Keratinocyte (primary cell): Measurements from ENCODE around the gene NRDC. TPM values are rescaled to one million over a fixed set of nuclear protein-coding genes. Genes with fewer than 3 reads are reported as not detected.

ENCODE experiments used
- DNase-seq: peaks from one replicate; pipeline ENCODE4 v3.0.0-alpha.2; 2011; ENCODE audit warnings: low read depth, missing footprints, low spot score
- FAIRE-seq: peaks from 2 replicates; lab custom pipeline; 2011; peaks lifted over from hg19 to GRCh38; lab: Jason Lieb, UNC
- H2AFZ ChIP-seq: 2 replicates; pipeline ENCODE4 v1.6.0; 2012; ENCODE audit warnings: low read length, control low read depth, inconsistent platforms; ENCODE audit not compliant: control insufficient read depth
- H3K27ac ChIP-seq: 2 replicates; pipeline ENCODE4 v1.5.1; 2011; ENCODE audit warnings: low read length; ENCODE audit not compliant: control insufficient read depth, insufficient read depth
- H3K27me3 ChIP-seq: 3 replicates; pipeline ENCODE4 v1.6.0; 2011; ENCODE audit warnings: low read length; ENCODE audit not compliant: control insufficient read depth, insufficient read depth; ENCODE audit errors: extremely low read depth
- H3K36me3 ChIP-seq, 2 experiments: 2 replicates in 1 of 2; 3 replicates in 1 of 2; pipeline ENCODE4 v1.5.1; 2011; ENCODE audit warnings: low read length in 2 of 2, mild to moderate bottlenecking in 1 of 2; ENCODE audit not compliant: control insufficient read depth in 2 of 2, insufficient read depth in 2 of 2; ENCODE audit errors: extremely low read depth in 1 of 2
- H3K4me1 ChIP-seq: 3 replicates; pipeline ENCODE4 v1.5.1; 2011; ENCODE audit warnings: low read length; ENCODE audit not compliant: control insufficient read depth, insufficient read depth; ENCODE audit errors: extremely low read depth
- H3K4me2 ChIP-seq: 3 replicates; pipeline ENCODE4 v1.6.0; 2011; ENCODE audit warnings: low read depth, low read length; ENCODE audit not compliant: control insufficient read depth, insufficient read depth; ENCODE audit errors: extremely low read depth
- H3K4me3 ChIP-seq, 3 experiments: fragments of 200-600 bp in 1 of 3; sonication (generic) in 1 of 3; 2 replicates in 2 of 3; 3 replicates in 1 of 3; pipeline ENCODE4 v1.5.1; 2011 to 2016; ENCODE audit warnings: low read length in 3 of 3, mild to moderate bottlenecking in 3 of 3, control low read depth in 2 of 3, inconsistent platforms in 1 of 3, low read depth in 1 of 3, mixed read lengths in 1 of 3, mixed run types in 1 of 3, moderate library complexity in 1 of 3; ENCODE audit not compliant: control insufficient read depth in 2 of 3, insufficient read depth in 2 of 3; ENCODE audit errors: extremely low read depth in 1 of 3
- H3K79me2 ChIP-seq: 2 replicates; pipeline ENCODE4 v1.6.0; 2012; ENCODE audit warnings: low read length; ENCODE audit not compliant: control insufficient read depth, insufficient read depth
- H3K9ac ChIP-seq: 3 replicates; pipeline ENCODE4 v1.6.0; 2011; ENCODE audit warnings: low read length; ENCODE audit not compliant: control insufficient read depth, insufficient read depth; ENCODE audit errors: extremely low read depth
- H3K9me1 ChIP-seq: 3 replicates; pipeline ENCODE4 v1.6.0; 2011; ENCODE audit warnings: low read length; ENCODE audit not compliant: control insufficient read depth, insufficient read depth; ENCODE audit errors: extremely low read depth
- H3K9me3 ChIP-seq: 2 replicates; pipeline ENCODE4 v1.5.1; 2012; ENCODE audit warnings: low read depth, low read length; ENCODE audit not compliant: control insufficient read depth
- H4K20me1 ChIP-seq: 3 replicates; pipeline ENCODE4 v1.6.0; 2011; ENCODE audit warnings: low read length; ENCODE audit not compliant: control insufficient read depth, insufficient read depth; ENCODE audit errors: extremely low read depth
- CTCF ChIP-seq, 3 experiments: IDR thresholded peaks in 1 of 3; conservative IDR thresholded peaks in 1 of 3; optimal IDR thresholded peaks in 1 of 3; 2 replicates in 2 of 3; 3 replicates in 1 of 3; pipeline versions ENCODE3 to v1.5.1; 2011; ENCODE audit warnings: low read length in 3 of 3, mild to moderate bottlenecking in 3 of 3, moderate library complexity in 2 of 3, control low read depth in 1 of 3, inconsistent platforms in 1 of 3; ENCODE audit not compliant: insufficient read depth in 2 of 3; ENCODE audit errors: extremely low read depth in 1 of 3
- EZH2 ChIP-seq: IDR thresholded peaks from one replicate; pipeline ENCODE4 v1.6.1; 2012; ENCODE audit warnings: inconsistent platforms, mild to moderate bottlenecking, low read length, moderate library complexity
- dilution Hi-C: fragments of 300-500 bp; cut with MboI; formaldehyde crosslinking; loops from one replicate; pipeline ENCODE4 v1.7.0; 2020; ENCODE audit warnings: low sequenced_read_pairs; ENCODE audit not compliant: extremely low pct_ligation_motif_present
- polyA plus RNA-seq, 5 experiments: library from polyadenylated mRNA; depleted of rRNA in 3 of 5; stranded (reverse) in 3 of 5; stranded (forward) in 1 of 5; unstranded in 1 of 5; fragments of >200 nt; gene quantifications; 1 replicate in 1 of 5; 2 replicates in 3 of 5; 3 replicates in 1 of 5; pipeline versions ENCODE4 v1.2.1 to v1.2.3, GENCODE V29; 2011 to 2012; ENCODE audit warnings: missing spikeins in 2 of 5, low read depth in 1 of 5, low replicate concordance in 1 of 5

The NRDC gene
- polyA plus RNA-seq, 1 donor (not counting 4 experiments of a cell fraction or from before 2014, with no cell fraction given), result 183 TPM

GRCh38 chr1:51910221-51911000, 31.9 kb upstream of the NRDC start:
- TF ChIP-seq CTCF (optimal IDR thresholded peaks at IDR 0.05 in 1 of 3, IDR thresholded peaks at IDR 0.05 in 1 of 3, conservative IDR thresholded peaks at IDR 0.05 in 1 of 3; ENCODE audit: extremely low read depth in 1 of 3, insufficient read depth in 2 of 3, low read length in 3 of 3) (no peak), EZH2 (no peak)
- no peaks in the 10 kb centered on the region for H3K79me2 ChIP-seq
- DNase-seq (no peak), FAIRE-seq (no peak)
- no peak overlapping the region for H3K27ac ChIP-seq
- H3K36me3 ChIP-seq, result no peaks in the 10 kb centered on the region
- no peak overlapping the region for H2AFZ ChIP-seq
- dilution Hi-C loops, result no loop called here
- no peaks in the 10 kb centered on the region for H4K20me1 ChIP-seq
- no peak overlapping the region for H3K4me2 ChIP-seq
- H3K9me3 ChIP-seq, result no peaks in the 10 kb centered on the region
- H3K27me3 ChIP-seq, result no peaks in the 10 kb centered on the region
- peaks cover 5% of the 10 kb centered on the region for H3K4me1 ChIP-seq
- no peaks in the 10 kb centered on the region for H3K9me1 ChIP-seq
- no peak overlapping the region for H3K9ac ChIP-seq
- no peak overlapping the region for H3K4me3 ChIP-seq

GRCh38 chr1:51908499-51908898, 30.0 kb upstream of the NRDC start:
- Histone ChIP-seq H3K4me2 (no peak overlapping the region), H2AFZ (no peak overlapping the region), H3K9ac (no peak overlapping the region), H3K79me2 (no peaks in the 10 kb centered on the region), H3K36me3 (no peaks in the 10 kb centered on the region), H3K4me3 (no peak overlapping the region), H4K20me1 (no peaks in the 10 kb centered on the region), H3K9me3 (no peaks in the 10 kb centered on the region), H3K9me1 (no peaks in the 10 kb centered on the region), H3K4me1 (peaks cover 5% of the 10 kb centered on the region), H3K27ac (no peak overlapping the region), H3K27me3 (no peaks in the 10 kb centered on the region)
- FAIRE-seq (no peak), DNase-seq (no peak)
- no peak for TF ChIP-seq EZH2
- dilution Hi-C loops, result no loop called here
